Mesothelial cell of epicardium (in vitro differentiated cells): ENCODE measurements around the gene BAK1. TPM values are rescaled to one million over a fixed set of nuclear protein-coding genes. Genes with fewer than 3 reads are reported as not detected.

ENCODE experiments used
- DNase-seq, 2 experiments: peaks; one replicate each; pipeline ENCODE4 v3.0.0; 2021; ENCODE audit warnings: low spot score in 2 of 2; ENCODE audit not compliant: unreplicated experiment in 2 of 2
- H3K27ac Mint-ChIP-seq: 2 replicates; pipeline ENCODE4 v1.8.0; 2021; ENCODE audit warnings: mixed read lengths
- H3K27me3 Mint-ChIP-seq: 2 replicates; pipeline ENCODE4 v1.8.0; 2021; ENCODE audit warnings: low read depth, mixed read lengths
- H3K36me3 Mint-ChIP-seq: 2 replicates; pipeline ENCODE4 v1.8.0; 2021; ENCODE audit warnings: mixed read lengths
- H3K4me1 Mint-ChIP-seq: 2 replicates; pipeline ENCODE4 v1.8.0; 2021; ENCODE audit warnings: mixed read lengths
- H3K4me3 Mint-ChIP-seq: 2 replicates; pipeline ENCODE4 v1.8.0; 2021; ENCODE audit warnings: mild to moderate bottlenecking, moderate library complexity, mixed read lengths
- H3K9me3 Mint-ChIP-seq: 2 replicates; pipeline ENCODE4 v1.8.0; 2021; ENCODE audit warnings: mixed read lengths
- total RNA-seq: library from RNA; stranded (reverse); gene quantifications from 3 replicates; pipeline ENCODE4 v1.2.1, GENCODE V29; 2021
- TF ChIP-seq, protein P1 (sequence below): fragments of 200-600 bp; sonication (generic); IDR thresholded peaks from one replicate; pipeline ENCODE4 v1.5.0; 2021; ENCODE audit warnings: antibody characterized with exemption; ENCODE audit not compliant: unreplicated experiment

The BAK1 gene
- total RNA-seq, 1 donor from 2014 or later = 15.0 TPM

DNA sequence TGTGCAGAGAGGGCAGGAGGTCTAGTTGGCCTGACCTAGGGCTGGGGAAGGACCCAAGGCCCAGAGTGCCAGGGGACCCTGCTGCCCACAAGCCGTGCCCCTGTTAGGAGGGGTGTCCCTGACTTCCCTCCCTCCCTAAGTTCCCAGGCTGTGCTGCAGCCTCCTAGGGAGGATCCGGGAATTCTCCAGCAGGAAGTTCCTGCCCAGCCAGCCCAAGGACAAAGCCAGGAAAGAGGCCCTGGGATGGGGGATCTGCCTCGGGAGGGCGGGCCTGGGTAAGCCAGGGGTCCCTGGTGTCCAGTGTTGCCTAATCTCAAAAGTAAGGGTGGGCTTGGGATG is 9.3 kb upstream of the BAK1 start:
- Mint-ChIP-seq H3K9me3 (no peaks in the 10 kb centered on the region), H3K4me3 (no peak overlapping the region), H3K27ac (no peak overlapping the region), H3K27me3 (peaks cover 13% of the 10 kb centered on the region), H3K36me3 (no peaks in the 10 kb centered on the region), H3K4me1 (peaks cover 21% of the 10 kb centered on the region)
- TF ChIP-seq, protein P1, sequence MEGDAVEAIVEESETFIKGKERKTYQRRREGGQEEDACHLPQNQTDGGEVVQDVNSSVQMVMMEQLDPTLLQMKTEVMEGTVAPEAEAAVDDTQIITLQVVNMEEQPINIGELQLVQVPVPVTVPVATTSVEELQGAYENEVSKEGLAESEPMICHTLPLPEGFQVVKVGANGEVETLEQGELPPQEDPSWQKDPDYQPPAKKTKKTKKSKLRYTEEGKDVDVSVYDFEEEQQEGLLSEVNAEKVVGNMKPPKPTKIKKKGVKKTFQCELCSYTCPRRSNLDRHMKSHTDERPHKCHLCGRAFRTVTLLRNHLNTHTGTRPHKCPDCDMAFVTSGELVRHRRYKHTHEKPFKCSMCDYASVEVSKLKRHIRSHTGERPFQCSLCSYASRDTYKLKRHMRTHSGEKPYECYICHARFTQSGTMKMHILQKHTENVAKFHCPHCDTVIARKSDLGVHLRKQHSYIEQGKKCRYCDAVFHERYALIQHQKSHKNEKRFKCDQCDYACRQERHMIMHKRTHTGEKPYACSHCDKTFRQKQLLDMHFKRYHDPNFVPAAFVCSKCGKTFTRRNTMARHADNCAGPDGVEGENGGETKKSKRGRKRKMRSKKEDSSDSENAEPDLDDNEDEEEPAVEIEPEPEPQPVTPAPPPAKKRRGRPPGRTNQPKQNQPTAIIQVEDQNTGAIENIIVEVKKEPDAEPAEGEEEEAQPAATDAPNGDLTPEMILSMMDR = no peak
- DNase-seq = no peak

DNA sequence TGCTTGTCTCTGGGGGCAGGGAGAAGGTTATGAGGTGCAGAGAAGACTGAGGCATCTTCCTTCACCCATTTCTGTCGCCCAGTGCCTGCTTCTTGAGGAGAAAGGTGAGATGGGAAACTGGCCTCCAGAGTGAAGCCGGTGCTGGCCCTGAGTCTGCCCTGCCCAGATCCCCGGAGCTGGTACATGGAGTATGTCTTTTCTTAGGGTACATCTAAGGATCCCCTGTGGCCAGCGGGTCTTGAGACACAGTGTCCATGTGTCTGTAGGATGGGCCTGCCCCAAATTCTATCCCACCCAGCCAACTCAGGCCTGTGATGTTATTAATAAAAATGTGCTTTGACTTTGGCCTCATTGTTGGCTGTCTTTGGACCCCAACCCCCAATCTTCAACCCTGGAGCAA is 8.8 kb upstream of the BAK1 start:
- DNase-seq = no peak
- Mint-ChIP-seq H3K27me3 (peaks cover 13% of the 10 kb centered on the region), H3K4me3 (no peak overlapping the region), H3K27ac (no peak overlapping the region), H3K36me3 (no peaks in the 10 kb centered on the region), H3K4me1 (peaks cover 21% of the 10 kb centered on the region), H3K9me3 (no peaks in the 10 kb centered on the region)
- TF ChIP-seq, protein P1 = no peak

DNA sequence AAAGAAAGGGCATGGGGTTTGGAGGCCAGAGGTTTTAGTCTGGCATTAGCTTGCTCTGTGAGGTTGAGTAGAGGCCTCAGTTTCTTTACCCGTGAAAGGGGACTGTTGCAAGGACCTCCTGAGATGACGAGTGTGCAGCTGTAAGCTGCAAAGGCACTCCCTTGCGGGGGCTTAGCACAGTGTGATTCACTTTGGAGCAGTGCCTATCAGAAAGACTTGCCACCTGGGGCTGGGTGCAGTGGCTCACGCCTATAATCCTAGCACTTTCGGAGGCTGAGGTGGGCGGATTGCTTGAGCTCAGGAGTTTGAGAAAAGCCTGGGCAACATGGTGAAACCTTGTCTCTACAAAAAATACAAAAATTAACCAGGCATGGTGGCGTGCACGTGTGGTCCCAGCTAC is 7.5 kb upstream of the BAK1 start:
- peaks cover 13% of the 10 kb centered on the region for H3K4me1 Mint-ChIP-seq
- no peak overlapping the region for H3K4me3 Mint-ChIP-seq
- no peak overlapping the region for H3K27ac Mint-ChIP-seq
- TF ChIP-seq, protein P1 = no peak
- no peaks in the 10 kb centered on the region for H3K36me3 Mint-ChIP-seq
- H3K27me3 Mint-ChIP-seq = peaks cover 4% of the 10 kb centered on the region
- DNase-seq = no peak
- no peaks in the 10 kb centered on the region for H3K9me3 Mint-ChIP-seq

DNA sequence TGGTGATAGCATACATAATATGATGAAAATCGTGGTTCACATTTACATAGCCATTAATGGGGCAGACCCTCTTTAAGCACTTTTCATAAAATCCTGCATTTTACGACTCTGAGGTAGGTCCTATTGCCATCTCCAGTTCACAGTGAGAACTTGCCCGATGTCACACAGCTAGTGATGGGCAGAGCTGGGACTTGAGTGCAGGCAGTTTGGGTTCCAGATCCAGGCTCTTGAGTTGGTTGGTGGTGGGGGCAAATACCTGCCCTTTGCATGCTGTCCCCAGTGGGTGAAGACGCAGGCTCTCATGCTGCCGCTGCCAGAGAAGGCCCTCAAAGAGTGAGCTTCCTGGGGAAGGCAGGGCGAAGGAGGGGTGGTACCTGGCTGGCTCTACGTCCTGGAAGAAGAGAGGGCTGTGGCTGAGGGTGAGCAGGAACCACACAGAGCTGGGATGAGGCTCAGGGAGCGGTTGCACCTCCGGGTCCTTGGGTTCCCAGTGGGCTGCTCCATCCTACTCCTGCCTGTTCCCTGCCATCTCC is 6.1 kb upstream of the BAK1 start:
- DNase-seq = no peak
- Mint-ChIP-seq H3K27ac (no peak overlapping the region), H3K4me1 (peaks cover 9% of the 10 kb centered on the region), H3K36me3 (no peaks in the 10 kb centered on the region), H3K27me3 (no peaks in the 10 kb centered on the region), H3K9me3 (no peaks in the 10 kb centered on the region), H3K4me3 (peak overlapping the region; percentile 37)
- TF ChIP-seq, protein P1 = no peak

DNA sequence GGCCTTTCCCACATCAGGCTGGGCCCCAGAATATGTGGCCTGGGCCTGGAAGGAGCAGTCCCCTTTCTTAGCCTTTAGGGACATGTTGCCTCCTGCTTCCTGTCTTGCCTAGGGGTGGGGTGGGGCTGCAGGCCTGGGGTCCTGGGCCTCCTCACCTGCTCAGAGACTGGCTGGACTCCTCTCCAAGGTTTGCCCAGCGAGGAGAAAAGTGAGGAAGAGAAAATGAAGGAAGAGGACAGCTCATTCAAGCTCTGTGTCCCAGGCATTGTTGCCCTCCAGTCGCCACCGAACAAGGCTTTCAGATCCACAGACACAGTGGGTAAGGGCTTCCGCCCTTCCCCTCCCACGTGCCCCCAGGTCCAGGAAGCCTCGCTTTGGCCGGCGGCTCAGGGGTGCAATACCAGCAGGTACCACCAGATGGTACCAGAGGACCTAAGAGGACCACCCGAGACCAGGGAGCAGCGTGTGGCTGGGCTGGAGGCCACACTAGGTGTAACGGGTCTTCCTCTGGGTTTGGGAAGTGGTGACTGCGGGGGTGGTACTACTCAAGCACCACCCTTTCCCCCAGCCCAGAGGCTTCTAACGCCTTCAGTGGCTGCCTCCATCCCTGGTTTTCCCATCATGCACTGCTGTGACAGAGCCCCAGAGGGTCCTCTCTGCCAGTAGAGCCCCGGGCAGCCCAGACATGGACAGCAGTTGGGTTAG is 5.5 kb upstream of the BAK1 start:
- peak overlapping the region; percentile 37 for H3K4me3 Mint-ChIP-seq
- no peaks in the 10 kb centered on the region for H3K27me3 Mint-ChIP-seq
- H3K9me3 Mint-ChIP-seq = no peaks in the 10 kb centered on the region
- TF ChIP-seq, protein P1 = peak; percentile 91
- H3K36me3 Mint-ChIP-seq = no peaks in the 10 kb centered on the region
- DNase-seq = peak; percentile 53 to 85
- H3K27ac Mint-ChIP-seq = no peak overlapping the region
- H3K4me1 Mint-ChIP-seq = peaks cover 7% of the 10 kb centered on the region
